BJ (cell line): Measurements from ENCODE around the gene RRP1. TPM values are rescaled to one million over a fixed set of nuclear protein-coding genes. Genes with fewer than 3 reads are reported as not detected.

Source experiments
- CTCF ChIA-PET: fragments of 350-600 bp; formaldehyde crosslinking; extraction: SDS; loops from one replicate; lab custom pipeline; 2021; ENCODE audit warnings: antibody characterized with exemption, inconsistent platforms; lab: Yijun Ruan, JAX
- POLR2A ChIA-PET: fragments of 300-600 bp; sonication (Branson Sonifier 250); formaldehyde crosslinking; extraction: SDS; loops from one replicate; lab custom pipeline; 2021; ENCODE audit warnings: antibody characterized with exemption; lab: Charles Lee
- DNase-seq: peaks from one replicate; pipeline ENCODE4 v3.0.0-alpha.2; 2011; ENCODE audit warnings: low read depth
- H3K27me3 ChIP-seq: 2 replicates; pipeline ENCODE4 v1.6.0; 2011; ENCODE audit warnings: low read length; ENCODE audit not compliant: control insufficient read depth, insufficient read depth
- H3K36me3 ChIP-seq: 2 replicates; pipeline ENCODE4 v1.5.1; 2011; ENCODE audit warnings: low read length; ENCODE audit not compliant: control insufficient read depth, insufficient read depth
- H3K4me3 ChIP-seq: 2 replicates; pipeline ENCODE4 v1.5.1; 2011; ENCODE audit warnings: low read depth, mild to moderate bottlenecking, control low read depth, low read length
- CTCF ChIP-seq: IDR thresholded peaks from 2 replicates; pipeline ENCODE4 v1.5.1; 2011; ENCODE audit warnings: low read depth, mild to moderate bottlenecking, control low read depth, inconsistent platforms, low read length, moderate library complexity; ENCODE audit not compliant: insufficient read depth
- polyA plus RNA-seq: library from polyadenylated mRNA; depleted of rRNA; stranded (reverse); fragments of >200 nt; gene quantifications from 2 replicates; pipeline ENCODE4 v1.2.3, GENCODE V29; 2011

Gene RRP1
- polyA plus RNA-seq, 1 experiment, result 14.4 TPM

GRCh38 chr21:43768868-43769167, 20.6 kb upstream of the RRP1 start:
- no peak for DNase-seq
- Histone ChIP-seq H3K27me3 (no peaks in the 10 kb centered on the region), H3K36me3 (peaks cover 4% of the 10 kb centered on the region), H3K4me3 (no peak overlapping the region)
- CTCF ChIA-PET, result interaction anchor here (0.6 to 1.5 kb wide), 2 partner anchors 20 to 123 kb away, joined by 3 to 6 read pairs; partner anchors contain the start of gene RRP1
- POLR2A ChIA-PET, result no interaction called here
- no peak for TF ChIP-seq CTCF

GRCh38 chr21:43769325-43769958, 19.9 kb upstream of the RRP1 start:
- Histone ChIP-seq H3K27me3 (no peaks in the 10 kb centered on the region), H3K36me3 (peaks cover 8% of the 10 kb centered on the region), H3K4me3 (no peak overlapping the region)
- DNase-seq, result no peak
- ChIA-PET CTCF (interaction anchor here (0.6 to 1.5 kb wide), 2 partner anchors 20 to 124 kb away, joined by 3 to 6 read pairs; partner anchors contain the start of gene RRP1), POLR2A (no interaction called here)
- TF ChIP-seq CTCF, result no peak

- Histone ChIP-seq H3K4me3 (no peak overlapping the region), H3K27me3 (no peaks in the 10 kb centered on the region), H3K36me3 (peaks cover 8% of the 10 kb centered on the region)
- no peak for DNase-seq
- ChIA-PET CTCF (no interaction called here), POLR2A (no interaction called here)
- TF ChIP-seq CTCF, result no peak
Observed at GRCh38 chr21:43770066-43770655, 19.2 kb upstream of the RRP1 start.

- DNase-seq, result no peak
- CTCF ChIA-PET, result interaction anchor here (1.5 kb wide), 1 partner anchor 12 kb away, joined by 3 read pairs; no protein-coding TSS in a partner anchor
- POLR2A ChIA-PET, result no interaction called here
- no peak for TF ChIP-seq CTCF
- no peak overlapping the region for H3K4me3 ChIP-seq
- no peaks in the 10 kb centered on the region for H3K27me3 ChIP-seq
- H3K36me3 ChIP-seq, result peaks cover 8% of the 10 kb centered on the region
Observed at GRCh38 chr21:43771199-43771675, 18.1 kb upstream of the RRP1 start.

- DNase-seq, result no peak
- Histone ChIP-seq H3K36me3 (peaks cover 8% of the 10 kb centered on the region), H3K4me3 (no peak overlapping the region), H3K27me3 (no peaks in the 10 kb centered on the region)
- CTCF ChIA-PET, result interaction anchor here (0.6 to 1.5 kb wide), 4 partner anchors 11 to 203 kb away, joined by 3 to 7 read pairs (median 3); partner anchors contain the start of gene RRP1
- TF ChIP-seq CTCF, result no peak
- POLR2A ChIA-PET, result no interaction called here
Observed at GRCh38 chr21:43771698-43772424, 17.5 kb upstream of the RRP1 start.
